Right atrium auricular region (tissue), 2 donors: ENCODE results near the gene PRCC. TPM values are rescaled to one million over a fixed set of nuclear protein-coding genes. Genes with fewer than 3 reads are reported as not detected.

Experiments used
- DNase-seq: peaks from one replicate; pipeline ENCODE4 v3.0.0-alpha.2; 2019; ENCODE audit warnings: low spot score
- H3K27ac ChIP-seq, 2 donors: fragments of 200-600 bp; sonication (generic); 1 replicate in 1 of 2; 2 replicates in 1 of 2; pipeline ENCODE4 v1.5.1; 2016 to 2019
- H3K27me3 ChIP-seq, 2 donors: fragments of 200-600 bp; sonication (generic); one replicate each; pipeline versions ENCODE4 v1.5.1 to v1.6.0; 2017 to 2019
- H3K36me3 ChIP-seq: fragments of 200-600 bp; sonication (generic); one replicate; pipeline ENCODE4 v1.5.1; 2016
- H3K4me1 ChIP-seq, 2 donors: fragments of 200-600 bp; sonication (generic); one replicate each; pipeline versions ENCODE4 v1.5.1 to v1.6.0; 2017 to 2019
- H3K4me3 ChIP-seq, 2 donors: fragments of 200-600 bp; sonication (generic); 1 replicate in 1 of 2; 2 replicates in 1 of 2; pipeline ENCODE4 v1.5.1; 2017 to 2019; ENCODE audit warnings: mild to moderate bottlenecking in 1 of 2, moderate library complexity in 1 of 2
- H3K9me3 ChIP-seq, 2 donors: fragments of 200-600 bp; sonication (generic); one replicate each; pipeline ENCODE4 v1.5.1; 2019
- CTCF ChIP-seq, 2 donors: fragments of 200-600 bp; sonication (generic); IDR thresholded peaks; one replicate each; pipeline ENCODE4 v1.5.1; 2019; ENCODE audit warnings: antibody characterized with exemption in 2 of 2
- total RNA-seq, 2 donors: library from RNA; depleted of rRNA; stranded (reverse); fragments of >200 nt; gene quantifications; one replicate each; pipeline ENCODE4 v1.1.0, GENCODE V29; 2016

The PRCC gene
- total RNA-seq, 2 donors from 2014 or later, result 29.8 to 34.3 TPM

GRCh38 chr1:156813750-156814570, 46.6 kb downstream of the PRCC start:
- TF ChIP-seq CTCF (IDR thresholded peaks at IDR 0.05), result peak; percentile 59 to 86
- Histone ChIP-seq H3K27ac (peak overlapping the region; percentile 71 to 78), H3K4me3 (peak overlapping the region; percentile 34 to 46), H3K4me1 (peaks cover 0 to 27% of the 10 kb centered on the region in 2 donors), H3K27me3 (no peaks in the 10 kb centered on the region), H3K36me3 (no peaks in the 10 kb centered on the region), H3K9me3 (no peaks in the 10 kb centered on the region)
- DNase-seq, result peak; percentile 68

GRCh38 chr1:156814571-156815260, 47.4 kb downstream of the PRCC start:
- Histone ChIP-seq H3K9me3 (no peaks in the 10 kb centered on the region), H3K27me3 (no peaks in the 10 kb centered on the region), H3K36me3 (no peaks in the 10 kb centered on the region), H3K27ac (peak overlapping the region; percentile 71 to 78), H3K4me3 (peak overlapping the region in 1 of 2 donors; percentile 46), H3K4me1 (peaks cover 0 to 27% of the 10 kb centered on the region in 2 donors)
- TF ChIP-seq CTCF (IDR thresholded peaks at IDR 0.05), result no peak
- no peak for DNase-seq

GRCh38 chr1:156815307-156815826, 48.0 kb downstream of the PRCC start:
- Histone ChIP-seq H3K36me3 (no peaks in the 10 kb centered on the region), H3K4me1 (peaks cover 0 to 27% of the 10 kb centered on the region in 2 donors), H3K9me3 (no peaks in the 10 kb centered on the region), H3K4me3 (peak overlapping the region; percentile 30 to 34), H3K27me3 (no peaks in the 10 kb centered on the region), H3K27ac (peak overlapping the region; percentile 77 to 78)
- peak; percentile 85 for DNase-seq
- peak in 1 of 2 donors; percentile 10 for TF ChIP-seq CTCF (IDR thresholded peaks at IDR 0.05)

- Histone ChIP-seq H3K9me3 (no peaks in the 10 kb centered on the region), H3K27ac (peak overlapping the region; percentile 74 to 77), H3K4me3 (peak overlapping the region; percentile 30 to 34), H3K4me1 (peaks cover 0 to 27% of the 10 kb centered on the region in 2 donors), H3K36me3 (no peaks in the 10 kb centered on the region), H3K27me3 (no peaks in the 10 kb centered on the region)
- no peak for DNase-seq
- TF ChIP-seq CTCF (IDR thresholded peaks at IDR 0.05), result no peak
These were observed 48.7 kb downstream of the PRCC start for GRCh38 chr1:156815961-156816422.

- TF ChIP-seq CTCF (IDR thresholded peaks at IDR 0.05), result no peak
- Histone ChIP-seq H3K27me3 (no peaks in the 10 kb centered on the region), H3K36me3 (no peaks in the 10 kb centered on the region), H3K4me3 (peak within 1 kb of the TSS; percentile 30 to 34), H3K9me3 (no peaks in the 10 kb centered on the region), H3K27ac (peak within 1 kb of the TSS; percentile 74 to 77), H3K4me1 (peaks cover 0 to 27% of the 10 kb centered on the region in 2 donors)
- peak; percentile 76 for DNase-seq
These were observed 49.4 kb downstream of the PRCC start, which contains the start of gene SH2D2A for GRCh38 chr1:156816561-156817328. SH2D2A (minus strand) TSS chr1:156816848; CDS start chr1:156816708, 140 bp downstream.
